SH-SY5Y (cell line): ENCODE data around the gene IL4R.

Source experiments
- GATA2 ChIP-seq: IDR thresholded peaks from 2 replicates; pipeline ENCODE4 v1.6.1; 2011; ENCODE audit warnings: mild to moderate bottlenecking, low read depth, low read length
- GATA3 ChIP-seq: IDR thresholded peaks from 2 replicates; pipeline ENCODE4 v1.6.1; 2011; ENCODE audit warnings: low read depth, mild to moderate bottlenecking, low read length, moderate library complexity

GRCh38 chr16:27334838-27335237 lies 21.1 kb downstream of the IL4R start:
- TF ChIP-seq GATA2: no peak
- no peak for TF ChIP-seq GATA3
